H9 (cell line): Measurements from ENCODE around the gene ECHDC3. TPM values are rescaled to one million over a fixed set of nuclear protein-coding genes. Genes with fewer than 3 reads are reported as not detected.

Experiments
- DNase-seq: peaks from one replicate; pipeline ENCODE4 v3.0.0-alpha.2; 2017
- H2AFZ ChIP-seq: one replicate; pipeline ENCODE4 v1.6.1; 2013; ENCODE audit warnings: mild to moderate bottlenecking, low read length, control low read depth, moderate library complexity
- H2AK5ac ChIP-seq: 2 replicates; pipeline ENCODE4 v1.6.1; 2013; ENCODE audit warnings: low read length, control low read depth, mixed read lengths; ENCODE audit not compliant: insufficient read length
- H2BK120ac ChIP-seq: one replicate; pipeline ENCODE4 v1.6.1; 2013; ENCODE audit warnings: low read depth, mild to moderate bottlenecking, low read length, control low read depth, inconsistent platforms; ENCODE audit not compliant: poor library complexity, severe bottlenecking
- H2BK12ac ChIP-seq: 2 replicates; pipeline ENCODE4 v1.6.1; 2013; ENCODE audit warnings: low read length, control low read depth, mixed read lengths, low read depth; ENCODE audit not compliant: insufficient read length
- H2BK15ac ChIP-seq: 2 replicates; pipeline ENCODE4 v1.6.1; 2013; ENCODE audit warnings: low read depth, low read length, control low read depth
- H2BK20ac ChIP-seq: one replicate; pipeline ENCODE4 v1.6.1; 2013; ENCODE audit warnings: low read depth, mild to moderate bottlenecking, low read length, control low read depth, inconsistent platforms; ENCODE audit not compliant: poor library complexity, severe bottlenecking
- H2BK5ac ChIP-seq: 2 replicates; pipeline ENCODE4 v1.6.1; 2013; ENCODE audit warnings: low read length, control low read depth, mixed read lengths; ENCODE audit not compliant: insufficient read length
- H3K14ac ChIP-seq: 2 replicates; pipeline ENCODE4 v1.6.1; 2013; ENCODE audit warnings: low read length, control low read depth; ENCODE audit not compliant: insufficient read depth
- H3K18ac ChIP-seq: 2 replicates; pipeline ENCODE4 v1.6.1; 2013; ENCODE audit warnings: low read depth, mild to moderate bottlenecking, mixed read lengths, low read length, control low read depth; ENCODE audit not compliant: insufficient read length
- H3K23ac ChIP-seq: 2 replicates; pipeline ENCODE4 v1.6.1; 2013; ENCODE audit warnings: low read length, control low read depth, mixed read lengths, low read depth; ENCODE audit not compliant: insufficient read length
- H3K23me2 ChIP-seq: 2 replicates; pipeline ENCODE4 v1.6.1; 2013; ENCODE audit warnings: low read depth, mild to moderate bottlenecking, mixed read lengths, low read length, control low read depth; ENCODE audit not compliant: insufficient read length, poor library complexity, severe bottlenecking
- H3K27ac ChIP-seq: 2 replicates; pipeline ENCODE4 v1.5.1; 2013; ENCODE audit warnings: low read length, control low read depth, mixed read lengths, low read depth; ENCODE audit not compliant: insufficient read length
- H3K27me3 ChIP-seq: 2 replicates; pipeline ENCODE4 v1.6.1; 2013; ENCODE audit warnings: low read length, control low read depth, inconsistent platforms; ENCODE audit not compliant: insufficient read depth
- H3K4ac ChIP-seq: 2 replicates; pipeline ENCODE4 v1.6.1; 2013; ENCODE audit warnings: low read depth, mild to moderate bottlenecking, control low read depth, inconsistent platforms, low read length, moderate library complexity
- H3K4me1 ChIP-seq: 2 replicates; pipeline ENCODE4 v1.6.1; 2013; ENCODE audit warnings: low read length, control low read depth, inconsistent platforms; ENCODE audit not compliant: insufficient read depth
- H3K4me2 ChIP-seq: 2 replicates; pipeline ENCODE4 v1.6.1; 2013; ENCODE audit warnings: low read length, control low read depth, mixed read lengths; ENCODE audit not compliant: insufficient read length, insufficient read depth
- H3K56ac ChIP-seq: 2 replicates; pipeline ENCODE4 v1.6.1; 2013; ENCODE audit warnings: low read depth, mild to moderate bottlenecking, mixed read lengths, low read length, control low read depth; ENCODE audit not compliant: insufficient read length
- H3K79me1 ChIP-seq: 2 replicates; pipeline ENCODE4 v1.6.1; 2013; ENCODE audit warnings: low read depth, mild to moderate bottlenecking, moderate library complexity, low read length, control low read depth, inconsistent platforms; ENCODE audit not compliant: insufficient read depth, poor library complexity, severe bottlenecking
- H3K79me2 ChIP-seq: 2 replicates; pipeline ENCODE4 v1.6.1; 2013; ENCODE audit warnings: low read length, control low read depth, inconsistent platforms; ENCODE audit not compliant: insufficient read depth
- H3K9ac ChIP-seq: 2 replicates; pipeline ENCODE4 v1.6.1; 2013; ENCODE audit warnings: low read length, control low read depth, mixed read lengths; ENCODE audit not compliant: insufficient read length; ENCODE audit errors: extremely low read depth
- H3K9me3 ChIP-seq: one replicate; pipeline ENCODE4 v1.6.1; 2013; ENCODE audit warnings: low read depth, low read length, inconsistent platforms; ENCODE audit not compliant: control insufficient read depth
- H3T11ph ChIP-seq: one replicate; pipeline ENCODE4 v1.6.1; 2013; ENCODE audit warnings: mild to moderate bottlenecking, low read length, control low read depth, inconsistent platforms
- H4K20me1 ChIP-seq: one replicate; pipeline ENCODE4 v1.6.1; 2013; ENCODE audit not compliant: control insufficient read depth, insufficient read length, insufficient read depth
- H4K5ac ChIP-seq: 2 replicates; pipeline ENCODE4 v1.6.1; 2013; ENCODE audit warnings: low read depth, mild to moderate bottlenecking, mixed read lengths, low read length, control low read depth; ENCODE audit not compliant: insufficient read length
- H4K8ac ChIP-seq: replicated peaks from 2 replicates; pipeline ENCODE4 v1.6.1; 2013; ENCODE audit warnings: low read length, control low read depth, mixed read lengths, low read depth; ENCODE audit not compliant: insufficient read length
- H4K91ac ChIP-seq: 2 replicates; pipeline ENCODE4 v1.6.1; 2013; ENCODE audit warnings: low read depth, mild to moderate bottlenecking, moderate library complexity, mixed read lengths, low read length, control low read depth; ENCODE audit not compliant: insufficient read length
- H3K27ac Mint-ChIP-seq, 3 experiments: 2 replicates in 2 of 3; 3 replicates in 1 of 3; pipeline ENCODE4 v1.8.0; 2020 to 2021; ENCODE audit warnings: mixed read lengths in 3 of 3, mild to moderate bottlenecking in 1 of 3, moderate library complexity in 1 of 3
- H3K27me3 Mint-ChIP-seq: 2 replicates; pipeline ENCODE4 v1.8.0; 2021; ENCODE audit warnings: low read depth, mild to moderate bottlenecking, moderate library complexity, mixed read lengths
- H3K36me3 Mint-ChIP-seq, 3 experiments: 2 replicates in 2 of 3; 3 replicates in 1 of 3; pipeline ENCODE4 v1.8.0; 2020 to 2021; ENCODE audit warnings: low read depth in 3 of 3, mixed read lengths in 3 of 3; ENCODE audit not compliant: insufficient read depth in 1 of 3
- H3K4me1 Mint-ChIP-seq, 2 experiments: 2 replicates each; pipeline ENCODE4 v1.8.0; 2020; ENCODE audit warnings: mixed read lengths in 2 of 2
- H3K4me3 Mint-ChIP-seq, 2 experiments: 2 replicates in 1 of 2; 3 replicates in 1 of 2; pipeline ENCODE4 v1.8.0; 2020 to 2021; ENCODE audit warnings: mild to moderate bottlenecking in 2 of 2, mixed read lengths in 2 of 2, moderate library complexity in 1 of 2
- H3K9me3 Mint-ChIP-seq, 2 experiments: 2 replicates in 1 of 2; 3 replicates in 1 of 2; pipeline ENCODE4 v1.8.0; 2020; ENCODE audit warnings: mild to moderate bottlenecking in 2 of 2, mixed read lengths in 2 of 2, moderate library complexity in 1 of 2
- CTCF ChIP-seq: fragments of 200-600 bp; sonication (generic); conservative IDR thresholded peaks from 3 replicates; pipeline ENCODE4 v1.8.0; 2021; ENCODE audit warnings: antibody characterized with exemption, mild to moderate bottlenecking
- WGBS: extraction: QIAGEN DNeasy Blood & Tissue Kit; methylation state at CpG from one replicate; pipeline ENCODE4 v1.1.7; 2013; ENCODE audit warnings: missing lambda C conversion rate, low lambda C conversion rate, mixed read lengths; ENCODE audit not compliant: insufficient read length; ENCODE audit errors: extremely low coverage; 5-methylcytosine and 5-hydroxymethylcytosine counted together
- total RNA-seq: library from RNA; stranded (reverse); gene quantifications from 2 replicates; pipeline ENCODE4 v1.2.1, GENCODE V29; 2021

ECHDC3 gene
- total RNA-seq, 1 experiment from 2014 or later, result 9.3 TPM

GRCh38 chr10:11741608-11742007, 574 bp upstream of the ECHDC3 start:
- Histone ChIP-seq H3K23ac (no peak overlapping the region), H4K20me1 (no peaks in the 10 kb centered on the region), H3K56ac (no peak overlapping the region), H2BK12ac (no peak overlapping the region), H3K4me1 (no peaks in the 10 kb centered on the region; the same call in 1 of the 2 replicates), H3K23me2 (peaks cover 5% of the 10 kb centered on the region), H2AK5ac (no peak overlapping the region), H4K5ac (no peak overlapping the region), H3K27ac (no peak overlapping the region), H3T11ph (no peak overlapping the region), H2BK15ac (no peak overlapping the region), H3K9me3 (no peaks in the 10 kb centered on the region), H4K91ac (no peak overlapping the region), H3K79me1 (no peaks in the 10 kb centered on the region), H3K14ac (no peak overlapping the region), H3K79me2 (no peaks in the 10 kb centered on the region), H3K18ac (no peak overlapping the region), H2BK20ac (no peak overlapping the region), H3K4ac (no peak overlapping the region), H3K4me2 (no peak overlapping the region), H2BK120ac (no peak overlapping the region), H2AFZ (no peak overlapping the region), H3K27me3 (no peaks in the 10 kb centered on the region), H3K9ac (no peak overlapping the region), H2BK5ac (no peak overlapping the region), H4K8ac (no peak overlapping the region)
- Mint-ChIP-seq H3K36me3 (peaks cover 0 to 34% (median 4%) of the 10 kb centered on the region in 3 experiments; a peak in 6 of 7 replicates), H3K4me1 (peaks cover 11 to 13% of the 10 kb centered on the region in 2 experiments), H3K9me3 (peaks cover 18 to 24% of the 10 kb centered on the region in 2 experiments), H3K27me3 (peaks cover 23% of the 10 kb centered on the region), H3K27ac (no peak overlapping the region), H3K4me3 (peak overlapping the region; percentile 45 to 71; a peak in 4 of 5 replicates)
- TF ChIP-seq CTCF, result no peak
- WGBS, result no CpG with 5 or more reads among the region's 16 CpGs
- no peak for DNase-seq
